HG02678 (cell line): ENCODE data around the gene AMBN.
A peak's percentile ranks its signal among the peaks of the same experiment; 100 is the strongest.

Experiments used
- ATAC-seq: cut with Tn5 transposase; IDR thresholded peaks from one replicate; pipeline ENCODE4 v1.9.1; 2021; ENCODE audit warnings: mild to moderate bottlenecking, moderate library complexity; ENCODE audit not compliant: unreplicated experiment

The AMBN gene, protein sequence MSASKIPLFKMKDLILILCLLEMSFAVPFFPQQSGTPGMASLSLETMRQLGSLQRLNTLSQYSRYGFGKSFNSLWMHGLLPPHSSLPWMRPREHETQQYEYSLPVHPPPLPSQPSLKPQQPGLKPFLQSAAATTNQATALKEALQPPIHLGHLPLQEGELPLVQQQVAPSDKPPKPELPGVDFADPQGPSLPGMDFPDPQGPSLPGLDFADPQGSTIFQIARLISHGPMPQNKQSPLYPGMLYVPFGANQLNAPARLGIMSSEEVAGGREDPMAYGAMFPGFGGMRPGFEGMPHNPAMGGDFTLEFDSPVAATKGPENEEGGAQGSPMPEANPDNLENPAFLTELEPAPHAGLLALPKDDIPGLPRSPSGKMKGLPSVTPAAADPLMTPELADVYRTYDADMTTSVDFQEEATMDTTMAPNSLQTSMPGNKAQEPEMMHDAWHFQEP

DNA sequence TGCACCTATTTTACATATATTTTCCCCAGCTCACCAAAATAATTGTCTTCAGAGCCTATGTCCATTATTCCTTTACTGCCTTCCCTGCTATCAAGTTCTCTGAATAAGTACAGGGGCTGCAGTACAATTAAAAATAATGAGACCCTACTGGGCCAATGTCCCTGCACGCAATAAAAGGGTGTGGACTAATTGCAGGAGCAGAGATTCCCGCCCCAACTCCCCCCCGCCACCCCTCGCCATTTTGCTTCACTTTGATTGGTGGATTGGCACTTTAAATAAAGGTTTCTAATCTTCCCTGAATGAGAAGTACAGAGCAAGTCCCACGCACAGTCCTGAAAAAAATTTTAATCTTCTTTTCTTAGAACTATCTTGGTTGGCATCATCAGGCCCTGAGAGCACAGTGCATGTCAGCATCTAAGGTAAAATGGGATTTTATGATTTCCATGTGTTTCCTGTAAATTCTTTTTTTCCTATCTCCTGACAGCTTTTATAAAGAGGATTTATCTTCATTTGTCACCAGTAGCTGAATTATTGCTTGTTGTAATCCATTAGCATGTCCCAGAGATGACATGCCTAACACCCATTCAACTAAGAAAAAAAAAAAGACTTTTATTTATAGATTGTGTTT, at the start of gene AMBN:
Gene AMBN (plus strand): TSS at position 302 of the 628 bp plus-strand sequence. CDS start 103 bp downstream, at position 405.
- ATAC-seq = no peak

- peak; percentile 69 for ATAC-seq
Observed at GRCh38 chr4:70544279-70544868, 47.7 kb upstream of the AMBN start.

DNA sequence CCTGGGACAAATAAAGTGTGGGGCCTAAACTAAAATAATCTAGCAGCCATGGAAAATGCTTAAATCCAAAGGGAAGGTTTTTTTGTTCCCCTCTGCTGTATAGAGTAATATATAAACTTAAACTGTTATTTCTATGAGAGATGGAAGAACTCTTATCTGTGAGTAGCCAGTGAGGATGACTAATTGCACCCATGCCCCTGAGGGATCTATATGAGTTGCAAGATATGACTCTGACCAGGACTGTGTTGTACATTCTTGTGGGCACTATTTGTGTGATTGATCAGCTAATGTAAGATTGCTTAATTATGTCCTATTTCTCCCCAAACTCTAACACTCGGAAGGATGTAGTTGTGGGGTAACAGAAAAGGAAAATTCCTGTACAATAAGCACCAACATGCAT, 35.2 kb upstream of the AMBN start:
- ATAC-seq = no peak

- peak; percentile 77 for ATAC-seq
Observed at GRCh38 chr4:70559211-70559830, 32.7 kb upstream of the AMBN start.

GRCh38 chr4:70559924-70560323, 32.1 kb upstream of the AMBN start:
- no peak for ATAC-seq

- ATAC-seq = no peak
Observed at GRCh38 chr4:70564033-70564432, 28.0 kb upstream of the AMBN start.

DNA sequence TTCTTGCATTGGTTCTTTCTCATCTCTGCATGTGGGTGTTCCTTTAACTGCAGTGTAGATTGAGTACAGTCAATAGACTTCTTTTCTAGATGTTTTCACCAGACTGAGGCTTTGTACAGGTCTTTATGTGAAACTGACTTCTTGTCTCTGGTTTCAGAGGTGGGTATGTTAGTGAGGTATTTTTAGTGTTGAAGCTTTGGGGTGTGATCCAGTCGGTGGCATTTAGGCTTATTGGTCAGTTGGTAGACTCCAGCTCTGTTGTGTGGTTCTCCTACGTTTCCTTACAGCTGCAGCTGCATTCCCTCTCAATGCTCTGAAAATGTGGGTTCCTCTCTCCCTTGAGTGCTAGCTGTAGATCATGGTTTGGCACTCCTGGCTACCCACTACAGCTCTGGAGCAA, 21.3 kb upstream of the AMBN start:
- ATAC-seq = no peak

GRCh38 chr4:70571772-70572171, 20.3 kb upstream of the AMBN start:
- no peak for ATAC-seq

GRCh38 chr4:70575964-70576363, 16.1 kb upstream of the AMBN start:
- no peak for ATAC-seq

DNA sequence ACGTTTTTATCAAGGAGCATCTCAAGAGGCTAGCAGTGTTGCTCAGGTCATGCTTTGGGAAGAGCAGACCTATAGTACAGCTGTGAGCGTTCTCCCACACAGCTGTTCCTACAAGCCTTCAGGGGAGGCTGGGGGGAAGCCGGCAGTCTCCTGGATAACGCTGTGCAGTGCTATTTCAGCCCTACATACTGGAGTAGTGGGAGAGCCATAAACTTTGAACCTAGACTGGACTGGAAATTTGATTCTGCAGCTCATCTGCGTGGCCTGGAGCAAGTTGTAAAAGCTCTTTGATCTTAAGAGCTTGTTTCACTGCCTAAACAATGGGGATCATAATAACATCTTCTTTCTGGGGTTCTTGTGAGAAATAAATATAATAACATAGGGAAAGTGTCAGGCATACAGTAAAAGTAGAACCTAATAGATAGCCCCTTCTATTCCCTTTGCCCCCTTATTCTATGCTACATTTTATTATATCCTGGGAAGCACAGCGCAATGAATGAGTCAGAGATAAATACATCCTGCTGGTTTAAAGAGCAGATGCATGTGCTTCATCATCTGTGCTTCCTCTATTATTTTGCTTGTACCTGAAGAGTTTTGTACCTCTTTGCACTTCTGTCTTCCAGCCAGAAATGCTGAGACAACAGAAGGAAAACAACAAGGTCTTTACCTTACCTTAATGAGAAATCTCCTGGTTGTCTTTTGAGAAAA, 14.7 kb upstream of the AMBN start:
- no peak for ATAC-seq

DNA sequence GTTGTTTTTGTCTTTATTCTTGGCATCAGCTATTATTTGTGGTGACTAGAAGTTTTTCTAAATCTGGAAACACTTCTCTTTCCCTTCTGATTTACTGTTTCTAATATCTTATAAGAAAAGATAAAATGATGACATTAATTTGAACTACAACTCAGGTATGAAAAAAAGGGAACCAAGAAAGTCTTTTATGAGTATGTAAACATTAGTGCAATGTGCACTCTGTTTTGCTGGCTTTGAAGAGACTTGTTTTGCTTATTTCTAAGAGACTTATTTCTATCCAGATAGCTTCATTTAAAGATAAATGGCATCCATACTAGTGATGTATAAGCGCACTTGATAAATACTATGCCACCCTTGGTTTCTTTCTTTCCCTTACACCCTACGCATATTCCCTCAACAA, 10.1 kb upstream of the AMBN start:
- no peak for ATAC-seq

DNA sequence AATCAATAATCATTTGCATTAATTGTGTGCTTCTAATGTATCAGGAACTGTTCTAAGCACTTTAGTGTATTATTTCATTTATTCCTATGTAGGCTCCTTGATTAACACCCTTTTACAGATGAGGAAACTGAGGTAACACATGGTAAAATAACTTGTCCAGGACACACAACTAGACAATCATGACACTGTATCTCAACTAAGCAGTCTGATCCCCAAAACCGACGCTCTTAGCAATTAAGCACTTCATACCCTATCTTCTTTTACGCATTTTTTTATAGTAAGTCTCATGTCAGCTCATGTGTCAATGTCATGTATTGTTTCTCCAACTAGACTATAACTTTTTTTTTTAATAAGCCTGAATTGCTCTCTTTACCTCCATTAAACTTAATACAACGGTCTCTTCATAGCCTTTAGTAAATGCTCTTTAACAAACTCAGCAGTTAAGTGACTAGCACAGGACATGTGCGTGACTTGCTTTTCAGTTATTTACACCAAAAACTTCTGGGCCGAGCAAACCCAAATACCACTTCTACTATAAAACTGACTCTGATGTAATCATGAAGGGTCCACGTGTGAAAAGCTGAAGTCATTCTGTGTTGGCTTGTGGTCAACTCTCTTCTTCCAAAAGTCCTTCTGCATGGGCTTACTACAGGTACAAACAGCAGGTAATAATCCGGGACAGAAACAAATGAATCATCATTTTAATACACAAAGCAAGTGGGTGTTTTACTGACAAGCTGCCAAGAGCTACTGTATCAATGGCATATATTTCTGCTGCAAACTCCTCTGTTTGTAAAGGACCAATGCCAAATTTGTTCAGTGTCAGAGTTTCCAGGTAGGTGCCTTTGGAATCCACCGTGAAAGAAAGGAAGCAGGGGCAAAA, 7.9 kb upstream of the AMBN start:
- ATAC-seq = no peak

GRCh38 chr4:70586841-70587240, 5.2 kb upstream of the AMBN start:
- no peak for ATAC-seq

DNA sequence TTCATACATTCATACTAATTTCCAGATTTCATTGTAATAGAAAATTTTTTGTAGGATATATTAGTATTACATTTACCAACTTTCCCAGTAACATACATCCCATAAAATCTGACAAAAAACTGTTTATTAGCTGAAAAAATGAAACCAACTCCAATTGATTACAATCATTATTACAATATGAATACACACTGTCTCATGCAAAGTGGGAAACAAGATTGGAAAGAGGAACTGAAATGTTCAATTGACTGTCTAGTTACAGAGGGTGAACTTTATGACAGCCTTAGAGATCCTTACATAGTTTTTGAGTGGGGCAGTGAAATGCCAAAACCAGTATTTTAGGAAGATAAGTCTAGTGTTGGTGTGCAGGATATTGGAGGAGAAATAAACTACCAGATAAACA, 2.3 kb upstream of the AMBN start:
- ATAC-seq = peak; percentile 98

GRCh38 chr4:70594196-70594595, 2.1 kb downstream of the AMBN start:
- no peak for ATAC-seq

GRCh38 chr4:70600305-70600704, 8.2 kb downstream of the AMBN start:
- no peak for ATAC-seq

DNA sequence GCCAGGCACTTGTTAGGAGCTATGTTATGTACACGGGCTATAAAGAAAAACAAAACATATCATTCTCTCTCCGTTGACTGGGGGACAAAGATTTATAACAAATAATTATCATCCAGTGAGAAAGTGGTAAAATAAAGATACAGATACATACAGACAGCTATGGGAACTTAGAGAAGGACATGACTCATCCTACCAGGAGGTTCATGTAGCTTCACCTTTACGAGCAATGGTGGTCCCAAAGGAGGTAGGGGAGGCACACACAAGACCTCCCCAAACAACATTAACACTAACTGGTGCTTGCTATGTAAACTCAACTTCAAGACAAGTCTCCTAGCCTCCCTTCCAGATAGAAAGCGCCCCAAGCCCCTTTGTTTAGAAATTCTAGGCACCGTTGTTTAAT, 8.9 kb downstream of the AMBN start:
- ATAC-seq = no peak

- peak; percentile 98 for ATAC-seq
Observed at GRCh38 chr4:70601422-70602039, 9.5 kb downstream of the AMBN start.

DNA sequence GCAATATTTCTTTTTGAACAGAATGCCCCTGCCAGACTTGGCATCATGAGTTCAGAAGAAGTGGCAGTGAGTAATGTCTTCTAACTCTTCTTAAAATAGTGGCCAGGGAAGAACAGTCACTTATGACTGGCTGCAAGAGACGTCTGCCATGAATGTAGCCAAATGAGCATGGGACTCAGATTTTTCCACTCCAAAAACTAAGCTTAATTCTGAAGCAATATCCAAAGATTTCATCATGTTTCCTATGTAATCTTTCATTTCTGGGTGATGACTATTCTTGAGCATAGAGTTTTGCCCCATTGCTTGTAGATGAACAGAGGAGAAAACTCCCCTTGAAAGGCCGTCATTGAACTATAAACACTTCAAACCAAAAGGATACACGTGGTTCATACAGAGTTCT, 11.8 kb downstream of the AMBN start:
- no peak for ATAC-seq

DNA sequence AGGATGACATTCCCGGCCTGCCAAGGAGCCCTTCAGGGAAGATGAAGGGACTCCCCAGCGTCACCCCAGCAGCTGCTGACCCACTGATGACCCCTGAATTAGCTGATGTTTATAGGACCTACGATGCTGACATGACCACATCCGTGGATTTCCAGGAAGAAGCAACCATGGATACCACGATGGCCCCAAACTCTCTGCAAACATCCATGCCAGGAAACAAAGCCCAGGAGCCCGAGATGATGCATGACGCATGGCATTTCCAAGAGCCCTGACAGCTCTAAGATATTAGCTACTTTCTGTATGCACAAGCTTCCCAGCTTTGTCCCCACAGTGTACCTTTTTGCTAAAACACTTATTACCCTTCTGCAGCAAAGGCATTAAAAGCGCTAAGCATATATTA, 14.4 kb downstream of the AMBN start:
- ATAC-seq = no peak
